GM06990 (cell line): ENCODE results near the gene BIN2.

Experiments used
- DNase-seq: peaks from one replicate; pipeline ENCODE4 v3.0.0-alpha.2; 2011; ENCODE audit not compliant: insufficient read length; ENCODE audit errors: extremely low read depth
- H3K27me3 ChIP-seq: replicated peaks from 2 replicates; pipeline ENCODE4 v1.6.0; 2011; ENCODE audit warnings: low read length; ENCODE audit not compliant: control insufficient read depth, insufficient read depth
- H3K36me3 ChIP-seq: 2 replicates; pipeline ENCODE4 v1.5.1; 2011; ENCODE audit warnings: low read length; ENCODE audit not compliant: control insufficient read depth, insufficient read depth
- H3K4me3 ChIP-seq: replicated peaks from 2 replicates; pipeline ENCODE4 v1.5.1; 2011; ENCODE audit warnings: low read depth, mild to moderate bottlenecking, control low read depth, low read length
- CTCF ChIP-seq: IDR thresholded peaks from 2 replicates; pipeline ENCODE4 v1.5.1; 2011; ENCODE audit warnings: low read length, control low read depth, mild to moderate bottlenecking, inconsistent platforms; ENCODE audit not compliant: insufficient read depth, poor library complexity, severe bottlenecking

Gene BIN2

GRCh38 chr12:51270067-51270950 lies 53.7 kb downstream of the BIN2 start, which contains the start of gene SMAGP:
Gene SMAGP, minus strand, starts transcription at chr12:51270415. Its CDS starts 1,137 bp downstream, at chr12:51269278.
- peak; percentile 79 for DNase-seq
- H3K4me3 ChIP-seq: peak within 1 kb of the TSS; percentile 61

GRCh38 chr12:51269174-51270066 lies 54.6 kb downstream of the BIN2 start:
- DNase-seq: peak; percentile 40
- Histone ChIP-seq H3K4me3 (peak overlapping the region; percentile 61), H3K27me3 (no peaks in the 10 kb centered on the region), H3K36me3 (no peaks in the 10 kb centered on the region)
- TF ChIP-seq CTCF: no peak

More at GRCh38 chr12:51270067-51270950, 53.7 kb downstream of the BIN2 start, which contains the start of gene SMAGP:
- TF ChIP-seq CTCF: no peak
- no peaks in the 10 kb centered on the region for H3K36me3 ChIP-seq
- no peaks in the 10 kb centered on the region for H3K27me3 ChIP-seq

- H3K27me3 ChIP-seq: no peaks in the 10 kb centered on the region
- no peaks in the 10 kb centered on the region for H3K36me3 ChIP-seq
- H3K4me3 ChIP-seq: no peak overlapping the region
- no peak for DNase-seq
- TF ChIP-seq CTCF: no peak
These were observed 59.0 kb downstream of the BIN2 start for GRCh38 chr12:51265024-51265423.

GRCh38 chr12:51264297-51264696 lies 59.7 kb downstream of the BIN2 start:
- no peak for TF ChIP-seq CTCF
- Histone ChIP-seq H3K4me3 (no peak overlapping the region), H3K36me3 (no peaks in the 10 kb centered on the region), H3K27me3 (no peaks in the 10 kb centered on the region)
- no peak for DNase-seq

- Histone ChIP-seq H3K27me3 (no peaks in the 10 kb centered on the region), H3K36me3 (no peaks in the 10 kb centered on the region), H3K4me3 (no peak overlapping the region)
- no peak for TF ChIP-seq CTCF
- DNase-seq: no peak
These were observed 60.6 kb downstream of the BIN2 start for GRCh38 chr12:51263341-51263740.
